OCI-LY3 (cell line): Measurements from ENCODE around the gene TRAF4.
"Not testable (repeated sequence)": the region's sequence is repeated elsewhere in the genome, so short reads cannot be mapped to it uniquely, and the experiment has no call there.

Experiments
- H2AFZ ChIP-seq: fragments of 200-600, 300-600 bp; shearing (Covaris generic); 2 replicates; pipeline ENCODE4 v1.6.0; 2014; ENCODE audit warnings: antibody characterized with exemption, low read depth, low read length
- H3K27ac ChIP-seq: fragments of 200-600, 300-600 bp; sonication (generic); 2 replicates; pipeline ENCODE4 v1.5.1; 2014; ENCODE audit warnings: mild to moderate bottlenecking, low read length, moderate library complexity, mixed read lengths
- H3K27me3 ChIP-seq: fragments of 200-600, 300-600 bp; sonication (generic); 2 replicates; pipeline ENCODE4 v1.6.1; 2014; ENCODE audit warnings: low read depth, low read length, mixed read lengths
- H3K36me3 ChIP-seq: fragments of 200-600, 300-600 bp; sonication (generic); replicated peaks from 2 replicates; pipeline ENCODE3; 2014; ENCODE audit warnings: low read depth, low read length, mixed read lengths
- H3K4me1 ChIP-seq: fragments of 300-600, 200-600 bp; sonication (generic); 2 replicates; pipeline ENCODE4 v1.6.1; 2014; ENCODE audit warnings: low read length, mixed read lengths
- H3K4me2 ChIP-seq: fragments of 200-600, 300-600 bp; sonication (generic); 2 replicates; pipeline ENCODE4 v1.6.1; 2014; ENCODE audit warnings: low read length, mixed read lengths
- H3K4me3 ChIP-seq: fragments of 300-600, 200-600 bp; sonication (generic); 2 replicates; pipeline ENCODE4 v1.5.1; 2014; ENCODE audit warnings: antibody characterized with exemption, mild to moderate bottlenecking, low read length, moderate library complexity
- H3K79me2 ChIP-seq: fragments of 300-600, 200-600 bp; shearing (Covaris generic); 2 replicates; pipeline ENCODE4 v1.6.1; 2014; ENCODE audit warnings: mild to moderate bottlenecking, low read length, mixed read lengths
- H3K9ac ChIP-seq: fragments of 300-600, 200-600 bp; shearing (Covaris generic); 2 replicates; pipeline ENCODE4 v1.6.0; 2014; ENCODE audit warnings: mild to moderate bottlenecking, low read length, moderate library complexity
- H3K9me3 ChIP-seq: fragments of 200-600, 300-600 bp; shearing (Covaris generic); 2 replicates; pipeline ENCODE4 v1.6.1; 2014; ENCODE audit warnings: low read length, mixed read lengths; ENCODE audit not compliant: insufficient read depth
- H4K20me1 ChIP-seq: fragments of 200-600, 300-600 bp; sonication (generic); 2 replicates; pipeline ENCODE4 v1.6.1; 2016; ENCODE audit warnings: low read length, mixed read lengths; ENCODE audit not compliant: insufficient read depth
- EZH2phosphoT487 ChIP-seq: fragments of 200-600 bp; shearing (Covaris generic); IDR thresholded peaks from 2 replicates; pipeline ENCODE4 v1.6.1; 2018; ENCODE audit warnings: antibody characterized with exemption, mixed run types, low read depth
- TF ChIP-seq, protein P1 (sequence below): fragments of 200-600, 300-600 bp; sonication (generic); IDR thresholded peaks from 2 replicates; pipeline ENCODE4 v1.5.1; 2014; ENCODE audit warnings: antibody characterized with exemption, low read length, low read depth

TRAF4 gene

DNA sequence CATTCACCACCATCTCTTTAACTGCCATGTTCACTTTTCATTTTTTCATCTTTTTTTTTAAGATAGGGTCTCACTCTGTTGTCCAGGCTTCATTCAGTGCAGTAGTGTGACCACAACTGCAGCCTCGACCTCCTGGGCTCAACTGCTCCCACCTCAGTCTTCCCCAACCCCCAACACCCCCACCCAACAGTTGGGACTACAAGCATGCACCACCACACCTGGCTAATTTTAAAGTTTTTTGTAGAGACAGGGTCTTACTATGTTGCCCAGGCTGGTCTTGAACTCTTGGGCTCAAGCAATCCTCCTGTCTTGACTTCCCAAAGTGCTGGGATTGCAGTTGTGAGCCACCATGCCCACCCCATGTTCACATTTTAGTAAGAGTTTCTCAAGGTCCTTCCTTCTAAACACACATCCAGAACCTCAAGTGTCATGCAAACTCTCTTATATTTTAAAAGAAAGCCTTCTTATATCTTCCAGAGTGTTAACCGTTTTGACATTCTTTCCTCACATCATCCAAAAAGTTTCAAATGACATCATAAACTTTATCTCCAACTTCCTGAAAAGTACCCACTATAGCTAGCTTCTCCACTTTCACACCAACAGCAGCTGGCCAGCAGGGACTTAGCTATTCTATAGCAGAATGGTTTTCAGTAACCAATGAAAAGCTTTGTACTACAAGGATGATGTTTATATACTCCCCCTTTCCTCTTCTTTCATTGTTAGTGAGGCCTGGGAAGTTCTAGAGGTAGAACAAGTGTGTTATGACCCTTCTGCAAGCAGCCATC is 49.3 kb downstream of the TRAF4 start:
- no peaks in the 10 kb centered on the region for H3K36me3 ChIP-seq
- no peak for TF ChIP-seq EZH2phosphoT487
- TF ChIP-seq, protein P1, sequence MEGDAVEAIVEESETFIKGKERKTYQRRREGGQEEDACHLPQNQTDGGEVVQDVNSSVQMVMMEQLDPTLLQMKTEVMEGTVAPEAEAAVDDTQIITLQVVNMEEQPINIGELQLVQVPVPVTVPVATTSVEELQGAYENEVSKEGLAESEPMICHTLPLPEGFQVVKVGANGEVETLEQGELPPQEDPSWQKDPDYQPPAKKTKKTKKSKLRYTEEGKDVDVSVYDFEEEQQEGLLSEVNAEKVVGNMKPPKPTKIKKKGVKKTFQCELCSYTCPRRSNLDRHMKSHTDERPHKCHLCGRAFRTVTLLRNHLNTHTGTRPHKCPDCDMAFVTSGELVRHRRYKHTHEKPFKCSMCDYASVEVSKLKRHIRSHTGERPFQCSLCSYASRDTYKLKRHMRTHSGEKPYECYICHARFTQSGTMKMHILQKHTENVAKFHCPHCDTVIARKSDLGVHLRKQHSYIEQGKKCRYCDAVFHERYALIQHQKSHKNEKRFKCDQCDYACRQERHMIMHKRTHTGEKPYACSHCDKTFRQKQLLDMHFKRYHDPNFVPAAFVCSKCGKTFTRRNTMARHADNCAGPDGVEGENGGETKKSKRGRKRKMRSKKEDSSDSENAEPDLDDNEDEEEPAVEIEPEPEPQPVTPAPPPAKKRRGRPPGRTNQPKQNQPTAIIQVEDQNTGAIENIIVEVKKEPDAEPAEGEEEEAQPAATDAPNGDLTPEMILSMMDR, result no peak
- H3K4me1 ChIP-seq, result no peaks in the 10 kb centered on the region
- H3K79me2 ChIP-seq, result peaks cover 20% of the 10 kb centered on the region
- H3K9me3 ChIP-seq, result no peaks in the 10 kb centered on the region
- H3K27ac ChIP-seq, result no peak overlapping the region
- no peak overlapping the region for H2AFZ ChIP-seq
- no peak overlapping the region for H3K9ac ChIP-seq
- H4K20me1 ChIP-seq, result peaks cover 8% of the 10 kb centered on the region; the same call in 1 of the 2 replicates
- no peaks in the 10 kb centered on the region for H3K27me3 ChIP-seq
- H3K4me3 ChIP-seq, result no peak overlapping the region
- H3K4me2 ChIP-seq, result no peak overlapping the region

DNA sequence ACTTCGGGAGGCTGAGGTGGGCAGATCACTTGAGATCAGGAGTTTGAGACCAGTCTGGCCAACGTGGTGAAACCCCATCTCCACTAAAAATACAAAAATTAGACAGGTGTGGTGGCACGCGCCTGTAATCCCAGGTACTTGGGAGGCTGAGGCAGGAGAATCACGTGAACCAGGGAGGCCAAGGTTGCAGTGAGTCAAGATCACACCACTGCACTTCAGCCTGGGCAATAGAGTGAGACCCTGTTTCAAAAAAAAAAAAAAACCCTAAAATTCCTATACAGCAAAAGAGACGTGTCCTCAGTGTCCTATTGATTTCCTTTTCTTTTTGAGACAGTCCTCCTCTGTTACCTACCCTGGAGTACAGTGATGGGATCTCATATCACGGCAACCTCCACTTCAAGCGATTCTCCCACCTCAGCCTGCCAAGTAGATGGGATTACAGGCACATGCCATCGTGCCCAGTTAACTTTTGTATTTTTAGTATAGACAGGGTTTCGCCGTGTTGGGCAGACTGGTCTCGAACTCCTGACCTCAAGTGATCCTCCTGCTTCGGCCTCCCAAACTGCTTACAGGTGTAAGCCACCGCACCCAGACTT is 51.1 kb downstream of the TRAF4 start:
- not testable (repeated sequence) for H3K4me1 ChIP-seq, H3K27me3 ChIP-seq, H2AFZ ChIP-seq, H3K4me2 ChIP-seq, H3K4me3 ChIP-seq, H3K27ac ChIP-seq, H4K20me1 ChIP-seq, H3K9me3 ChIP-seq, H3K36me3 ChIP-seq, H3K9ac ChIP-seq
- peaks cover 20% of the 10 kb centered on the region for H3K79me2 ChIP-seq

DNA sequence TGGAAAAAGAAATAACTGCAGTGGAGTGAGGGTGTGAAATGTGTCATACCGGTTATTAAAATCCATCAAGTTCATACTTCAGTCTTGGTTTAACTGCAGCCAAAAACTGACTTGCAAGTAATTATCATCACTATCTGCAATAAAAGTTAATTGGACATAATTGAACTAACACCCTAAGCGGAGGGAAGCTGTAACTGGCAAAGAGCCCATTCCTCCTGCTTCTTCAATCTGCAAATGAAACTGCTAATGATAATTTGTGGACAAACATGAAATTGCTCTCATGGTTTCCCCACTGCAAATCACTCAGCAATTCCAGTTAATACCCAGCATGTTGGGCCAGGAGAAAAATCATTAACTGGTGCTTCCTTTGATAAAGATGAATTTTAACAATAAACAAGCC is 52.3 kb downstream of the TRAF4 start:
- Histone ChIP-seq H3K4me1 (0 out of 2 replicates have a peak, but pooled peaks cover 2% of the 10 kb centered on the region), H3K27me3 (no peaks in the 10 kb centered on the region), H3K36me3 (no peaks in the 10 kb centered on the region), H4K20me1 (peaks cover 8% of the 10 kb centered on the region; the same call in 1 of the 2 replicates), H3K4me3 (no peak overlapping the region), H3K4me2 (no peak overlapping the region), H3K9me3 (no peaks in the 10 kb centered on the region), H2AFZ (no peak overlapping the region), H3K9ac (no peak overlapping the region), H3K79me2 (peaks cover 26% of the 10 kb centered on the region), H3K27ac (no peak overlapping the region)
- TF ChIP-seq, protein P1, result no peak
- TF ChIP-seq EZH2phosphoT487, result no peak
